ENCODE results near the gene HRK.

- TF ChIP-seq, protein P1, sequence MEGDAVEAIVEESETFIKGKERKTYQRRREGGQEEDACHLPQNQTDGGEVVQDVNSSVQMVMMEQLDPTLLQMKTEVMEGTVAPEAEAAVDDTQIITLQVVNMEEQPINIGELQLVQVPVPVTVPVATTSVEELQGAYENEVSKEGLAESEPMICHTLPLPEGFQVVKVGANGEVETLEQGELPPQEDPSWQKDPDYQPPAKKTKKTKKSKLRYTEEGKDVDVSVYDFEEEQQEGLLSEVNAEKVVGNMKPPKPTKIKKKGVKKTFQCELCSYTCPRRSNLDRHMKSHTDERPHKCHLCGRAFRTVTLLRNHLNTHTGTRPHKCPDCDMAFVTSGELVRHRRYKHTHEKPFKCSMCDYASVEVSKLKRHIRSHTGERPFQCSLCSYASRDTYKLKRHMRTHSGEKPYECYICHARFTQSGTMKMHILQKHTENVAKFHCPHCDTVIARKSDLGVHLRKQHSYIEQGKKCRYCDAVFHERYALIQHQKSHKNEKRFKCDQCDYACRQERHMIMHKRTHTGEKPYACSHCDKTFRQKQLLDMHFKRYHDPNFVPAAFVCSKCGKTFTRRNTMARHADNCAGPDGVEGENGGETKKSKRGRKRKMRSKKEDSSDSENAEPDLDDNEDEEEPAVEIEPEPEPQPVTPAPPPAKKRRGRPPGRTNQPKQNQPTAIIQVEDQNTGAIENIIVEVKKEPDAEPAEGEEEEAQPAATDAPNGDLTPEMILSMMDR (IDR thresholded peaks at IDR 0.05): no peak
- TF ChIP-seq POLR2A (IDR thresholded peaks at IDR 0.05): no peak
Observed at GRCh38 chr12:116898669-116899068, 17.4 kb upstream of the HRK start.

Data from Peyer's patch (tissue), 4 donors.